MM.1S (cell line): ENCODE results near the gene PIEZO2.

Experiments
- EZH2phosphoT487 ChIP-seq: fragments of 300-600 bp; sonication (generic); IDR thresholded peaks from 2 replicates; pipeline ENCODE4 v1.6.1; 2018; ENCODE audit warnings: antibody characterized with exemption, low read length
- TF ChIP-seq, protein P1 (sequence below): fragments of 300-600 bp; sonication (generic); IDR thresholded peaks from 2 replicates; pipeline ENCODE4 v1.5.1; 2016; ENCODE audit warnings: antibody characterized with exemption, low read length, mixed read lengths

DNA sequence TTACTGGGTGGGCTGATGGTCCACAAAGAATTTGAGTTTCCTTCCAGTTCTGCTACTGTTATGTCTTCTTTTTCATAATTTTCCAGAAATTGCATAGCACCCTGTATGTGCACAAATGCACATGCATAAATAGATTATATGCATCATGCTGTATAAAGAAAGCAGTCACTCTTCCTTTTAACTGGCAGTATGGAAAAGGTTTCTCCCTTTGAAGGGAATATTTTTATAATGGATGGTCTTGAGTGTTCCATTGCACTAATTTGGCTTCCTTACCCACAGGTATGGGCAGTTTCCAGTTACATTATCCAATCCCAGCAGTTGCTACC is 469.1 kb downstream of the PIEZO2 start:
- TF ChIP-seq, protein P1, sequence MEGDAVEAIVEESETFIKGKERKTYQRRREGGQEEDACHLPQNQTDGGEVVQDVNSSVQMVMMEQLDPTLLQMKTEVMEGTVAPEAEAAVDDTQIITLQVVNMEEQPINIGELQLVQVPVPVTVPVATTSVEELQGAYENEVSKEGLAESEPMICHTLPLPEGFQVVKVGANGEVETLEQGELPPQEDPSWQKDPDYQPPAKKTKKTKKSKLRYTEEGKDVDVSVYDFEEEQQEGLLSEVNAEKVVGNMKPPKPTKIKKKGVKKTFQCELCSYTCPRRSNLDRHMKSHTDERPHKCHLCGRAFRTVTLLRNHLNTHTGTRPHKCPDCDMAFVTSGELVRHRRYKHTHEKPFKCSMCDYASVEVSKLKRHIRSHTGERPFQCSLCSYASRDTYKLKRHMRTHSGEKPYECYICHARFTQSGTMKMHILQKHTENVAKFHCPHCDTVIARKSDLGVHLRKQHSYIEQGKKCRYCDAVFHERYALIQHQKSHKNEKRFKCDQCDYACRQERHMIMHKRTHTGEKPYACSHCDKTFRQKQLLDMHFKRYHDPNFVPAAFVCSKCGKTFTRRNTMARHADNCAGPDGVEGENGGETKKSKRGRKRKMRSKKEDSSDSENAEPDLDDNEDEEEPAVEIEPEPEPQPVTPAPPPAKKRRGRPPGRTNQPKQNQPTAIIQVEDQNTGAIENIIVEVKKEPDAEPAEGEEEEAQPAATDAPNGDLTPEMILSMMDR: no peak
- no peak for TF ChIP-seq EZH2phosphoT487
